ENCODE results near the gene TUBGCP6. TPM values are rescaled to one million over a fixed set of nuclear protein-coding genes. Genes with fewer than 3 reads are reported as not detected.
A peak's percentile ranks its signal among the peaks of the same experiment; 100 is the strongest.

Gene TUBGCP6
- total and polyA plus RNA-seq, 4 donors, result 26.5 to 57.8 (median 46.4) TPM

- Histone ChIP-seq H3K4me3 (no peak overlapping the region), H3K36me3 (ENCODE audit: control insufficient read depth in 4 of 4, insufficient read depth in 4 of 4, low read length in 4 of 4) (peaks cover 7 to 93% (median 30%) of the 10 kb centered on the region in 4 donors), H3K9ac (ENCODE audit: insufficient read depth in 1 of 2, low read length in 2 of 2) (no peak overlapping the region), H3K9me3 (ENCODE audit: control insufficient read depth in 4 of 4, insufficient read depth in 3 of 4, low read length in 3 of 4) (no peaks in the 10 kb centered on the region), H3K27me3 (ENCODE audit: control insufficient read depth in 3 of 3, insufficient read depth in 3 of 3, low read length in 2 of 3) (no peaks in the 10 kb centered on the region), H3K27ac (ENCODE audit: low read depth in 1 of 2, low read length in 1 of 2) (peak overlapping the region in 1 of 2 donors; percentile 26), H3K4me1 (ENCODE audit: control insufficient read depth in 5 of 5, insufficient read depth in 5 of 5, low read length in 5 of 5) (peaks cover 0 to 7% (median 4%) of the 10 kb centered on the region in 5 donors)
- DNase-seq (no peak), ATAC-seq (ENCODE audit: insufficient read depth, low FRiP score) (no peak)
- WGBS, 2 donors, result 93 to 95% methylated on average over 30 of the region's 30 CpGs
- TF ChIP-seq CTCF (IDR thresholded peaks at IDR 0.05; ENCODE audit: control extremely low read depth, extremely low read depth), result no peak
Observed at GRCh38 chr22:50283821-50284220, 39.0 kb upstream of the TUBGCP6 start.

GRCh38 chr22:50282361-50283155, 37.7 kb upstream of the TUBGCP6 start:
- Histone ChIP-seq H3K36me3 (ENCODE audit: control insufficient read depth in 4 of 4, insufficient read depth in 4 of 4, low read length in 4 of 4) (peaks cover 7 to 93% (median 27%) of the 10 kb centered on the region in 4 donors), H3K9me3 (ENCODE audit: control insufficient read depth in 4 of 4, insufficient read depth in 3 of 4, low read length in 3 of 4) (no peaks in the 10 kb centered on the region), H3K27ac (ENCODE audit: low read depth in 1 of 2, low read length in 1 of 2) (peak overlapping the region in 1 of 2 donors; percentile 81), H3K27me3 (ENCODE audit: control insufficient read depth in 3 of 3, insufficient read depth in 3 of 3, low read length in 2 of 3) (no peaks in the 10 kb centered on the region), H3K4me1 (ENCODE audit: control insufficient read depth in 5 of 5, insufficient read depth in 5 of 5, low read length in 5 of 5) (peaks cover 0 to 7% (median 4%) of the 10 kb centered on the region in 5 donors), H3K4me3 (no peak overlapping the region), H3K9ac (ENCODE audit: insufficient read depth in 1 of 2, low read length in 2 of 2) (no peak overlapping the region)
- ATAC-seq (ENCODE audit: insufficient read depth, low FRiP score) (peak; percentile 85), DNase-seq (peak; percentile 61 to 82 (median 80))
- no peak for TF ChIP-seq CTCF (IDR thresholded peaks at IDR 0.05; ENCODE audit: control extremely low read depth, extremely low read depth)
- WGBS, 2 donors, result 76 to 87% methylated on average over 45 of the region's 45 CpGs

GRCh38 chr22:50281957-50282356, 37.1 kb upstream of the TUBGCP6 start:
- DNase-seq (no peak), ATAC-seq (ENCODE audit: insufficient read depth, low FRiP score) (no peak)
- no peaks in the 10 kb centered on the region for H3K27me3 ChIP-seq (ENCODE audit: control insufficient read depth in 3 of 3, insufficient read depth in 3 of 3, low read length in 2 of 3)
- no peak overlapping the region for H3K4me3 ChIP-seq
- H3K4me1 ChIP-seq (ENCODE audit: control insufficient read depth in 5 of 5, insufficient read depth in 5 of 5, low read length in 5 of 5), result peaks cover 0 to 7% (median 4%) of the 10 kb centered on the region in 5 donors
- H3K9ac ChIP-seq (ENCODE audit: insufficient read depth in 1 of 2, low read length in 2 of 2), result no peak overlapping the region
- H3K27ac ChIP-seq (ENCODE audit: low read depth in 1 of 2, low read length in 1 of 2), result peak overlapping the region in 1 of 2 donors; percentile 81
- peaks cover 7 to 91% (median 27%) of the 10 kb centered on the region in 4 donors for H3K36me3 ChIP-seq (ENCODE audit: control insufficient read depth in 4 of 4, insufficient read depth in 4 of 4, low read length in 4 of 4)
- H3K9me3 ChIP-seq (ENCODE audit: control insufficient read depth in 4 of 4, insufficient read depth in 3 of 4, low read length in 3 of 4), result no peaks in the 10 kb centered on the region
- WGBS, 2 donors, result 64 to 77% methylated on average over 25 of the region's 25 CpGs
- TF ChIP-seq CTCF (IDR thresholded peaks at IDR 0.05; ENCODE audit: control extremely low read depth, extremely low read depth), result no peak

All from lung (tissue), 12 donors.